HEK293T (cell line): ENCODE results near the gene FBXL19.

Source experiments
- ARNT ChIP-seq: fragments of 450-650 bp; IDR thresholded peaks from 2 replicates; pipeline ENCODE4 v1.6.1; 2017; ENCODE audit warnings: mild to moderate bottlenecking
- BHLHE40 ChIP-seq: fragments of 450-650 bp; IDR thresholded peaks from 2 replicates; pipeline ENCODE4 v1.6.1; 2016; ENCODE audit warnings: mild to moderate bottlenecking, moderate library complexity, borderline replicate concordance
- CTBP1 ChIP-seq: fragments of 450-650 bp; IDR thresholded peaks from 2 replicates; pipeline ENCODE4 v1.6.1; 2016; ENCODE audit warnings: borderline replicate concordance
- ELF4 ChIP-seq: fragments of 450-650 bp; IDR thresholded peaks from 2 replicates; pipeline ENCODE4 v1.6.1; 2017; ENCODE audit warnings: antibody characterized with exemption
- FOXA1 ChIP-seq: fragments of 450-650 bp; IDR thresholded peaks from 2 replicates; pipeline ENCODE4 v1.6.1; 2016; ENCODE audit warnings: mild to moderate bottlenecking
- FOXK2 ChIP-seq: fragments of 450-650 bp; IDR thresholded peaks from 2 replicates; pipeline ENCODE4 v1.6.1; 2016; ENCODE audit warnings: mild to moderate bottlenecking
- FOXM1 ChIP-seq: fragments of 450-650 bp; IDR thresholded peaks from 2 replicates; pipeline ENCODE4 v1.6.1; 2017; ENCODE audit warnings: mild to moderate bottlenecking, borderline replicate concordance
- NFRKB ChIP-seq: fragments of 450-650 bp; IDR thresholded peaks from 2 replicates; pipeline ENCODE4 v1.6.1; 2016; ENCODE audit warnings: mild to moderate bottlenecking, moderate library complexity
- PKNOX1 ChIP-seq: fragments of 450-650 bp; IDR thresholded peaks from 2 replicates; pipeline ENCODE4 v1.6.1; 2016
- SP1 ChIP-seq: fragments of 450-650 bp; IDR thresholded peaks from 2 replicates; pipeline ENCODE4 v1.6.1; 2017
- ZNF384 ChIP-seq: fragments of 450-650 bp; IDR thresholded peaks from 2 replicates; pipeline ENCODE4 v1.6.1; 2016

DNA sequence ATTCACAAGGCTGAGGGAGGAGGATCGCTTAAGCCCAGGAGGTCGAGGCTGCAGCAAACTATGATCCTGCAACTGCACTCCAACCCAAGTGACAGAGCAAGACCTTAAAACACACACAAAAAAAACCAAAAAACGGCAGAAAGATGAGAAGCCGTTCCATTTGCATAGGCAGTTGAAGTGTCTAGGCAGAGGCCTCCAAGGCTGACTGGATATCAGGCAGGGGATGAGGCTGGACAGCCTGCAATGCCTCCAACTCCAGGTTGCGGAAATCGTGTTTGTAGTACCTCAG, 2.0 kb upstream of the FBXL19 start:
- TF ChIP-seq PKNOX1 (no peak), FOXM1 (no peak), NFRKB (no peak), ARNT (no peak), ZNF384 (no peak), SP1 (no peak), CTBP1 (no peak), ELF4 (no peak), BHLHE40 (no peak), FOXK2 (no peak), FOXA1 (no peak)
